SK-N-SH (cell line): ENCODE results near the gene PDE10A. TPM values are rescaled to one million over a fixed set of nuclear protein-coding genes. Genes with fewer than 3 reads are reported as not detected.

Experiments
- CTCF ChIA-PET: fragments of 300-600, 350-600 bp; formaldehyde crosslinking; extraction: SDS; loops from one replicate; lab custom pipeline; 2021; lab: Yijun Ruan, JAX
- POLR2A ChIA-PET: fragments of 350-600 bp; sonication (Branson Sonifier 250); formaldehyde crosslinking; extraction: SDS; loops from one replicate; lab custom pipeline; 2020; ENCODE audit warnings: antibody characterized with exemption, inconsistent platforms; lab: Yijun Ruan, JAX
- DNase-seq: peaks from one replicate; pipeline ENCODE4 v3.0.0; 2012
- H2AFZ ChIP-seq: fragments of 200-600 bp; sonication (generic); 2 replicates; pipeline ENCODE4 v1.8.1; 2016; ENCODE audit warnings: antibody characterized with exemption, mild to moderate bottlenecking, low read depth
- H3F3A ChIP-seq: fragments of 200-600 bp; sonication (generic); replicated peaks from 2 replicates; pipeline ENCODE3; 2016; ENCODE audit warnings: antibody characterized with exemption, mild to moderate bottlenecking; ENCODE audit not compliant: insufficient read depth
- H3K27ac ChIP-seq, 2 experiments: fragments of 200-500 bp in 1 of 2; fragments of 200-600 bp in 1 of 2; sonication (Bioruptor generic) in 1 of 2; sonication (generic), shearing (Covaris generic) in 1 of 2; 2 replicates each; pipeline versions ENCODE4 v1.5.1 to v1.6.1; 2014 to 2016; ENCODE audit warnings: low read depth in 2 of 2, inconsistent platforms in 1 of 2, low read length in 1 of 2, mild to moderate bottlenecking in 1 of 2, mixed read lengths in 1 of 2
- H3K27me3 ChIP-seq: fragments of 200-600 bp; sonication (generic), shearing (Covaris generic); 2 replicates; pipeline ENCODE4 v1.6.1; 2016; ENCODE audit warnings: mixed run types; ENCODE audit not compliant: insufficient read depth
- H3K36me3 ChIP-seq, 2 experiments: fragments of 200-500 bp in 1 of 2; fragments of 200-600 bp in 1 of 2; sonication (Bioruptor generic) in 1 of 2; sonication (generic) in 1 of 2; replicated peaks in 1 of 2; 2 replicates each; pipeline versions ENCODE3 to v1.5.1; 2014 to 2016; ENCODE audit warnings: low read length in 1 of 2, mild to moderate bottlenecking in 1 of 2; ENCODE audit not compliant: insufficient read depth in 2 of 2, control insufficient read depth in 1 of 2
- H3K4me1 ChIP-seq, 2 experiments: fragments of 200-500 bp in 1 of 2; fragments of 200-600 bp in 1 of 2; sonication (Bioruptor generic) in 1 of 2; sonication (generic), shearing (Covaris generic) in 1 of 2; 2 replicates each; pipeline versions ENCODE4 v1.5.1 to v1.6.1; 2014 to 2016; ENCODE audit warnings: low read depth in 1 of 2, low read length in 1 of 2, mixed run types in 1 of 2; ENCODE audit not compliant: insufficient read depth in 2 of 2, control insufficient read depth in 1 of 2
- H3K4me2 ChIP-seq: fragments of 200-600 bp; sonication (generic), shearing (Covaris generic); 2 replicates; pipeline ENCODE4 v1.6.1; 2017; ENCODE audit warnings: mixed run types
- H3K4me3 ChIP-seq, 2 experiments: fragments of 200-500 bp in 1 of 2; fragments of 200-600 bp in 1 of 2; sonication (Bioruptor generic) in 1 of 2; sonication (generic), shearing (Covaris generic) in 1 of 2; 2 replicates each; pipeline versions ENCODE4 v1.5.1 to v1.8.1; 2014 to 2016; ENCODE audit warnings: low read depth in 2 of 2, inconsistent platforms in 1 of 2, low read length in 1 of 2, mild to moderate bottlenecking in 1 of 2, mixed read lengths in 1 of 2, moderate library complexity in 1 of 2
- H3K79me2 ChIP-seq: fragments of 200-600 bp; sonication (generic); 2 replicates; pipeline ENCODE4 v1.8.1; 2017; ENCODE audit warnings: mild to moderate bottlenecking; ENCODE audit not compliant: insufficient read depth
- H3K9ac ChIP-seq: fragments of 200-600 bp; sonication (generic); 2 replicates; pipeline ENCODE4 v1.6.1; 2017; ENCODE audit warnings: mixed run types
- H3K9me2 ChIP-seq: fragments of 200-600 bp; sonication (generic); 2 replicates; pipeline ENCODE4 v1.6.1; 2017; ENCODE audit warnings: mixed run types
- H3K9me3 ChIP-seq: fragments of 200-600 bp; sonication (generic); 2 replicates; pipeline ENCODE4 v1.6.1; 2017; ENCODE audit warnings: mixed run types, mild to moderate bottlenecking, moderate library complexity
- H4K20me1 ChIP-seq: fragments of 200-600 bp; sonication (generic); 2 replicates; pipeline ENCODE4 v1.6.1; 2017; ENCODE audit warnings: mild to moderate bottlenecking, mixed run types; ENCODE audit not compliant: insufficient read depth
- FOXM1 ChIP-seq: IDR thresholded peaks from 2 replicates; pipeline ENCODE4 v1.4.0; 2012; ENCODE audit warnings: low read depth, mild to moderate bottlenecking
- GATA2 ChIP-seq: sonication (generic); formaldehyde crosslinking; IDR thresholded peaks from 2 replicates; pipeline ENCODE4 v1.5.0; 2020; ENCODE audit warnings: mild to moderate bottlenecking, missing genetic modification reagents
- IRF3 ChIP-seq: fragments of 150-350 bp; IDR thresholded peaks from 2 replicates; pipeline ENCODE4 v1.6.1; 2016; ENCODE audit warnings: mild to moderate bottlenecking, low read depth, low read length
- JUND ChIP-seq: IDR thresholded peaks from 2 replicates; pipeline ENCODE4 v1.4.0; 2012
- PBX3 ChIP-seq: IDR thresholded peaks from 2 replicates; pipeline ENCODE4; 2012
- RAD21 ChIP-seq: IDR thresholded peaks from 2 replicates; pipeline ENCODE4 v1.6.1; 2012; ENCODE audit warnings: mild to moderate bottlenecking, low read length
- RFX5 ChIP-seq: IDR thresholded peaks from 2 replicates; pipeline ENCODE4 v1.6.1; 2012; ENCODE audit warnings: mild to moderate bottlenecking, improper control_type of control experiment, low read length
- SMC3 ChIP-seq: IDR thresholded peaks from 2 replicates; pipeline ENCODE4 v1.6.1; 2012; ENCODE audit warnings: low read depth, low read length, improper control_type of control experiment
- TAF1 ChIP-seq: IDR thresholded peaks from 2 replicates; pipeline ENCODE4 v1.6.1; 2012; ENCODE audit warnings: low read depth, mild to moderate bottlenecking, low read length, moderate library complexity, borderline replicate concordance
- TCF12 ChIP-seq: IDR thresholded peaks from 2 replicates; pipeline ENCODE4 v1.4.0; 2012
- YY1 ChIP-seq: IDR thresholded peaks from 2 replicates; pipeline ENCODE4 v1.4.0; 2012; ENCODE audit warnings: low read depth, mild to moderate bottlenecking
- ZBTB33 ChIP-seq: IDR thresholded peaks from 2 replicates; pipeline ENCODE4 v1.4.0; 2012; ENCODE audit warnings: low read depth, borderline replicate concordance
- polyA plus RNA-seq, 3 experiments: library from polyadenylated mRNA; depleted of rRNA; stranded (reverse); fragments of >200 nt; gene quantifications; 2 replicates each; pipeline ENCODE4 v1.2.3, GENCODE V29; 2012
- TF ChIP-seq, protein P1 (sequence below): fragments of 150-350 bp; IDR thresholded peaks from 2 replicates; pipeline ENCODE4 v1.6.1; 2017; ENCODE audit warnings: antibody characterized with exemption, low read length, low read depth, borderline replicate concordance
- TF ChIP-seq, protein P2 (sequence below): fragments of 200-600 bp; sonication (generic); IDR thresholded peaks from 2 replicates; pipeline ENCODE4 v1.6.1; 2017; ENCODE audit warnings: antibody characterized with exemption, mild to moderate bottlenecking, moderate library complexity
- TF ChIP-seq, protein P3 (sequence below): IDR thresholded peaks from 2 replicates; pipeline ENCODE4 v1.4.0; 2012; ENCODE audit warnings: low read depth, borderline replicate concordance
- TF ChIP-seq, protein P4 (sequence below): IDR thresholded peaks from 2 replicates; pipeline ENCODE4 v1.6.1; 2012; ENCODE audit warnings: mild to moderate bottlenecking, low read depth, low read length, moderate library complexity

The PDE10A gene
- polyA plus RNA-seq, 1 of the 3 experiments (the other 2 are of a cell fraction): 0.43 TPM

- Histone ChIP-seq H3K36me3 (no peaks in the 10 kb centered on the region), H3K4me3 (no peak overlapping the region), H3F3A (no peaks in the 10 kb centered on the region), H3K4me1 (no peaks in the 10 kb centered on the region; a peak in 1 of 4 replicates), H2AFZ (no peak overlapping the region), H3K4me2 (no peak overlapping the region), H4K20me1 (no peaks in the 10 kb centered on the region), H3K27ac (no peak overlapping the region), H3K9me3 (no peaks in the 10 kb centered on the region), H3K9ac (no peak overlapping the region), H3K27me3 (no peaks in the 10 kb centered on the region), H3K79me2 (no peaks in the 10 kb centered on the region), H3K9me2 (no peaks in the 10 kb centered on the region)
- no peak for DNase-seq
- POLR2A ChIA-PET: no interaction called here
- no peak for TF ChIP-seq IRF3
- no peak for TF ChIP-seq RFX5
- no peak for TF ChIP-seq TCF12
- TF ChIP-seq, protein P1, sequence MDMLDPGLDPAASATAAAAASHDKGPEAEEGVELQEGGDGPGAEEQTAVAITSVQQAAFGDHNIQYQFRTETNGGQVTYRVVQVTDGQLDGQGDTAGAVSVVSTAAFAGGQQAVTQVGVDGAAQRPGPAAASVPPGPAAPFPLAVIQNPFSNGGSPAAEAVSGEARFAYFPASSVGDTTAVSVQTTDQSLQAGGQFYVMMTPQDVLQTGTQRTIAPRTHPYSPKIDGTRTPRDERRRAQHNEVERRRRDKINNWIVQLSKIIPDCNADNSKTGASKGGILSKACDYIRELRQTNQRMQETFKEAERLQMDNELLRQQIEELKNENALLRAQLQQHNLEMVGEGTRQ: no peak
- no peak for TF ChIP-seq FOXM1
- TF ChIP-seq YY1: no peak
- no peak for TF ChIP-seq GATA2 (CRISPR knock-in tag)
- TF ChIP-seq, protein P2, sequence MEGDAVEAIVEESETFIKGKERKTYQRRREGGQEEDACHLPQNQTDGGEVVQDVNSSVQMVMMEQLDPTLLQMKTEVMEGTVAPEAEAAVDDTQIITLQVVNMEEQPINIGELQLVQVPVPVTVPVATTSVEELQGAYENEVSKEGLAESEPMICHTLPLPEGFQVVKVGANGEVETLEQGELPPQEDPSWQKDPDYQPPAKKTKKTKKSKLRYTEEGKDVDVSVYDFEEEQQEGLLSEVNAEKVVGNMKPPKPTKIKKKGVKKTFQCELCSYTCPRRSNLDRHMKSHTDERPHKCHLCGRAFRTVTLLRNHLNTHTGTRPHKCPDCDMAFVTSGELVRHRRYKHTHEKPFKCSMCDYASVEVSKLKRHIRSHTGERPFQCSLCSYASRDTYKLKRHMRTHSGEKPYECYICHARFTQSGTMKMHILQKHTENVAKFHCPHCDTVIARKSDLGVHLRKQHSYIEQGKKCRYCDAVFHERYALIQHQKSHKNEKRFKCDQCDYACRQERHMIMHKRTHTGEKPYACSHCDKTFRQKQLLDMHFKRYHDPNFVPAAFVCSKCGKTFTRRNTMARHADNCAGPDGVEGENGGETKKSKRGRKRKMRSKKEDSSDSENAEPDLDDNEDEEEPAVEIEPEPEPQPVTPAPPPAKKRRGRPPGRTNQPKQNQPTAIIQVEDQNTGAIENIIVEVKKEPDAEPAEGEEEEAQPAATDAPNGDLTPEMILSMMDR: no peak
- TF ChIP-seq ZBTB33: no peak
- no peak for TF ChIP-seq JUND
- TF ChIP-seq RAD21: no peak
- no peak for TF ChIP-seq TAF1
- TF ChIP-seq, protein P3, sequence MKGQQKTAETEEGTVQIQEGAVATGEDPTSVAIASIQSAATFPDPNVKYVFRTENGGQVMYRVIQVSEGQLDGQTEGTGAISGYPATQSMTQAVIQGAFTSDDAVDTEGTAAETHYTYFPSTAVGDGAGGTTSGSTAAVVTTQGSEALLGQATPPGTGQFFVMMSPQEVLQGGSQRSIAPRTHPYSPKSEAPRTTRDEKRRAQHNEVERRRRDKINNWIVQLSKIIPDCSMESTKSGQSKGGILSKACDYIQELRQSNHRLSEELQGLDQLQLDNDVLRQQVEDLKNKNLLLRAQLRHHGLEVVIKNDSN: no peak
- no peak for TF ChIP-seq SMC3
- no peak for TF ChIP-seq PBX3
- TF ChIP-seq, protein P4, sequence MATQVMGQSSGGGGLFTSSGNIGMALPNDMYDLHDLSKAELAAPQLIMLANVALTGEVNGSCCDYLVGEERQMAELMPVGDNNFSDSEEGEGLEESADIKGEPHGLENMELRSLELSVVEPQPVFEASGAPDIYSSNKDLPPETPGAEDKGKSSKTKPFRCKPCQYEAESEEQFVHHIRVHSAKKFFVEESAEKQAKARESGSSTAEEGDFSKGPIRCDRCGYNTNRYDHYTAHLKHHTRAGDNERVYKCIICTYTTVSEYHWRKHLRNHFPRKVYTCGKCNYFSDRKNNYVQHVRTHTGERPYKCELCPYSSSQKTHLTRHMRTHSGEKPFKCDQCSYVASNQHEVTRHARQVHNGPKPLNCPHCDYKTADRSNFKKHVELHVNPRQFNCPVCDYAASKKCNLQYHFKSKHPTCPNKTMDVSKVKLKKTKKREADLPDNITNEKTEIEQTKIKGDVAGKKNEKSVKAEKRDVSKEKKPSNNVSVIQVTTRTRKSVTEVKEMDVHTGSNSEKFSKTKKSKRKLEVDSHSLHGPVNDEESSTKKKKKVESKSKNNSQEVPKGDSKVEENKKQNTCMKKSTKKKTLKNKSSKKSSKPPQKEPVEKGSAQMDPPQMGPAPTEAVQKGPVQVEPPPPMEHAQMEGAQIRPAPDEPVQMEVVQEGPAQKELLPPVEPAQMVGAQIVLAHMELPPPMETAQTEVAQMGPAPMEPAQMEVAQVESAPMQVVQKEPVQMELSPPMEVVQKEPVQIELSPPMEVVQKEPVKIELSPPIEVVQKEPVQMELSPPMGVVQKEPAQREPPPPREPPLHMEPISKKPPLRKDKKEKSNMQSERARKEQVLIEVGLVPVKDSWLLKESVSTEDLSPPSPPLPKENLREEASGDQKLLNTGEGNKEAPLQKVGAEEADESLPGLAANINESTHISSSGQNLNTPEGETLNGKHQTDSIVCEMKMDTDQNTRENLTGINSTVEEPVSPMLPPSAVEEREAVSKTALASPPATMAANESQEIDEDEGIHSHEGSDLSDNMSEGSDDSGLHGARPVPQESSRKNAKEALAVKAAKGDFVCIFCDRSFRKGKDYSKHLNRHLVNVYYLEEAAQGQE: no peak
- CTCF ChIA-PET: no interaction called here
Measured at GRCh38 chr6:165698868-165699267, 35.8 kb upstream of the PDE10A start.
